H9 (cell line): ENCODE data around the gene MBTPS1. TPM values are rescaled to one million over a fixed set of nuclear protein-coding genes. Genes with fewer than 3 reads are reported as not detected.

ENCODE experiments used
- DNase-seq: peaks from one replicate; pipeline ENCODE4 v3.0.0-alpha.2; 2017
- H2AFZ ChIP-seq: one replicate; pipeline ENCODE4 v1.6.1; 2013; ENCODE audit warnings: mild to moderate bottlenecking, low read length, control low read depth, moderate library complexity
- H2AK5ac ChIP-seq: 2 replicates; pipeline ENCODE4 v1.6.1; 2013; ENCODE audit warnings: low read length, control low read depth, mixed read lengths; ENCODE audit not compliant: insufficient read length
- H2BK120ac ChIP-seq: one replicate; pipeline ENCODE4 v1.6.1; 2013; ENCODE audit warnings: low read depth, mild to moderate bottlenecking, low read length, control low read depth, inconsistent platforms; ENCODE audit not compliant: poor library complexity, severe bottlenecking
- H2BK12ac ChIP-seq: 2 replicates; pipeline ENCODE4 v1.6.1; 2013; ENCODE audit warnings: low read length, control low read depth, mixed read lengths, low read depth; ENCODE audit not compliant: insufficient read length
- H2BK15ac ChIP-seq: 2 replicates; pipeline ENCODE4 v1.6.1; 2013; ENCODE audit warnings: low read depth, low read length, control low read depth
- H2BK20ac ChIP-seq: one replicate; pipeline ENCODE4 v1.6.1; 2013; ENCODE audit warnings: low read depth, mild to moderate bottlenecking, low read length, control low read depth, inconsistent platforms; ENCODE audit not compliant: poor library complexity, severe bottlenecking
- H2BK5ac ChIP-seq: 2 replicates; pipeline ENCODE4 v1.6.1; 2013; ENCODE audit warnings: low read length, control low read depth, mixed read lengths; ENCODE audit not compliant: insufficient read length
- H3K14ac ChIP-seq: 2 replicates; pipeline ENCODE4 v1.6.1; 2013; ENCODE audit warnings: low read length, control low read depth; ENCODE audit not compliant: insufficient read depth
- H3K18ac ChIP-seq: 2 replicates; pipeline ENCODE4 v1.6.1; 2013; ENCODE audit warnings: low read depth, mild to moderate bottlenecking, mixed read lengths, low read length, control low read depth; ENCODE audit not compliant: insufficient read length
- H3K23ac ChIP-seq: 2 replicates; pipeline ENCODE4 v1.6.1; 2013; ENCODE audit warnings: low read length, control low read depth, mixed read lengths, low read depth; ENCODE audit not compliant: insufficient read length
- H3K23me2 ChIP-seq: 2 replicates; pipeline ENCODE4 v1.6.1; 2013; ENCODE audit warnings: low read depth, mild to moderate bottlenecking, mixed read lengths, low read length, control low read depth; ENCODE audit not compliant: insufficient read length, poor library complexity, severe bottlenecking
- H3K27ac ChIP-seq: 2 replicates; pipeline ENCODE4 v1.5.1; 2013; ENCODE audit warnings: low read length, control low read depth, mixed read lengths, low read depth; ENCODE audit not compliant: insufficient read length
- H3K27me3 ChIP-seq: 2 replicates; pipeline ENCODE4 v1.6.1; 2013; ENCODE audit warnings: low read length, control low read depth, inconsistent platforms; ENCODE audit not compliant: insufficient read depth
- H3K4ac ChIP-seq: 2 replicates; pipeline ENCODE4 v1.6.1; 2013; ENCODE audit warnings: low read depth, mild to moderate bottlenecking, control low read depth, inconsistent platforms, low read length, moderate library complexity
- H3K4me1 ChIP-seq: 2 replicates; pipeline ENCODE4 v1.6.1; 2013; ENCODE audit warnings: low read length, control low read depth, inconsistent platforms; ENCODE audit not compliant: insufficient read depth
- H3K4me2 ChIP-seq: 2 replicates; pipeline ENCODE4 v1.6.1; 2013; ENCODE audit warnings: low read length, control low read depth, mixed read lengths; ENCODE audit not compliant: insufficient read length, insufficient read depth
- H3K56ac ChIP-seq: 2 replicates; pipeline ENCODE4 v1.6.1; 2013; ENCODE audit warnings: low read depth, mild to moderate bottlenecking, mixed read lengths, low read length, control low read depth; ENCODE audit not compliant: insufficient read length
- H3K79me1 ChIP-seq: 2 replicates; pipeline ENCODE4 v1.6.1; 2013; ENCODE audit warnings: low read depth, mild to moderate bottlenecking, moderate library complexity, low read length, control low read depth, inconsistent platforms; ENCODE audit not compliant: insufficient read depth, poor library complexity, severe bottlenecking
- H3K79me2 ChIP-seq: 2 replicates; pipeline ENCODE4 v1.6.1; 2013; ENCODE audit warnings: low read length, control low read depth, inconsistent platforms; ENCODE audit not compliant: insufficient read depth
- H3K9ac ChIP-seq: 2 replicates; pipeline ENCODE4 v1.6.1; 2013; ENCODE audit warnings: low read length, control low read depth, mixed read lengths; ENCODE audit not compliant: insufficient read length; ENCODE audit errors: extremely low read depth
- H3K9me3 ChIP-seq: one replicate; pipeline ENCODE4 v1.6.1; 2013; ENCODE audit warnings: low read depth, low read length, inconsistent platforms; ENCODE audit not compliant: control insufficient read depth
- H3T11ph ChIP-seq: one replicate; pipeline ENCODE4 v1.6.1; 2013; ENCODE audit warnings: mild to moderate bottlenecking, low read length, control low read depth, inconsistent platforms
- H4K20me1 ChIP-seq: one replicate; pipeline ENCODE4 v1.6.1; 2013; ENCODE audit not compliant: control insufficient read depth, insufficient read length, insufficient read depth
- H4K5ac ChIP-seq: 2 replicates; pipeline ENCODE4 v1.6.1; 2013; ENCODE audit warnings: low read depth, mild to moderate bottlenecking, mixed read lengths, low read length, control low read depth; ENCODE audit not compliant: insufficient read length
- H4K8ac ChIP-seq: replicated peaks from 2 replicates; pipeline ENCODE4 v1.6.1; 2013; ENCODE audit warnings: low read length, control low read depth, mixed read lengths, low read depth; ENCODE audit not compliant: insufficient read length
- H4K91ac ChIP-seq: 2 replicates; pipeline ENCODE4 v1.6.1; 2013; ENCODE audit warnings: low read depth, mild to moderate bottlenecking, moderate library complexity, mixed read lengths, low read length, control low read depth; ENCODE audit not compliant: insufficient read length
- H3K27ac Mint-ChIP-seq, 3 experiments: 2 replicates in 2 of 3; 3 replicates in 1 of 3; pipeline ENCODE4 v1.8.0; 2020 to 2021; ENCODE audit warnings: mixed read lengths in 3 of 3, mild to moderate bottlenecking in 1 of 3, moderate library complexity in 1 of 3
- H3K27me3 Mint-ChIP-seq: 2 replicates; pipeline ENCODE4 v1.8.0; 2021; ENCODE audit warnings: low read depth, mild to moderate bottlenecking, moderate library complexity, mixed read lengths
- H3K36me3 Mint-ChIP-seq, 3 experiments: 2 replicates in 2 of 3; 3 replicates in 1 of 3; pipeline ENCODE4 v1.8.0; 2020 to 2021; ENCODE audit warnings: low read depth in 3 of 3, mixed read lengths in 3 of 3; ENCODE audit not compliant: insufficient read depth in 1 of 3
- H3K4me1 Mint-ChIP-seq, 2 experiments: 2 replicates each; pipeline ENCODE4 v1.8.0; 2020; ENCODE audit warnings: mixed read lengths in 2 of 2
- H3K4me3 Mint-ChIP-seq, 2 experiments: 2 replicates in 1 of 2; 3 replicates in 1 of 2; pipeline ENCODE4 v1.8.0; 2020 to 2021; ENCODE audit warnings: mild to moderate bottlenecking in 2 of 2, mixed read lengths in 2 of 2, moderate library complexity in 1 of 2
- H3K9me3 Mint-ChIP-seq, 2 experiments: 2 replicates in 1 of 2; 3 replicates in 1 of 2; pipeline ENCODE4 v1.8.0; 2020; ENCODE audit warnings: mild to moderate bottlenecking in 2 of 2, mixed read lengths in 2 of 2, moderate library complexity in 1 of 2
- WGBS: extraction: QIAGEN DNeasy Blood & Tissue Kit; methylation state at CpG from one replicate; pipeline ENCODE4 v1.1.7; 2013; ENCODE audit warnings: missing lambda C conversion rate, low lambda C conversion rate, mixed read lengths; ENCODE audit not compliant: insufficient read length; ENCODE audit errors: extremely low coverage; 5-methylcytosine and 5-hydroxymethylcytosine counted together
- total RNA-seq: library from RNA; stranded (reverse); gene quantifications from 2 replicates; pipeline ENCODE4 v1.2.1, GENCODE V29; 2021
- TF ChIP-seq, protein P1 (sequence below): fragments of 200-600 bp; sonication (generic); conservative IDR thresholded peaks from 3 replicates; pipeline ENCODE4 v1.8.0; 2021; ENCODE audit warnings: antibody characterized with exemption, mild to moderate bottlenecking

Gene MBTPS1
- total RNA-seq, 1 experiment from 2014 or later: 48.7 TPM

DNA sequence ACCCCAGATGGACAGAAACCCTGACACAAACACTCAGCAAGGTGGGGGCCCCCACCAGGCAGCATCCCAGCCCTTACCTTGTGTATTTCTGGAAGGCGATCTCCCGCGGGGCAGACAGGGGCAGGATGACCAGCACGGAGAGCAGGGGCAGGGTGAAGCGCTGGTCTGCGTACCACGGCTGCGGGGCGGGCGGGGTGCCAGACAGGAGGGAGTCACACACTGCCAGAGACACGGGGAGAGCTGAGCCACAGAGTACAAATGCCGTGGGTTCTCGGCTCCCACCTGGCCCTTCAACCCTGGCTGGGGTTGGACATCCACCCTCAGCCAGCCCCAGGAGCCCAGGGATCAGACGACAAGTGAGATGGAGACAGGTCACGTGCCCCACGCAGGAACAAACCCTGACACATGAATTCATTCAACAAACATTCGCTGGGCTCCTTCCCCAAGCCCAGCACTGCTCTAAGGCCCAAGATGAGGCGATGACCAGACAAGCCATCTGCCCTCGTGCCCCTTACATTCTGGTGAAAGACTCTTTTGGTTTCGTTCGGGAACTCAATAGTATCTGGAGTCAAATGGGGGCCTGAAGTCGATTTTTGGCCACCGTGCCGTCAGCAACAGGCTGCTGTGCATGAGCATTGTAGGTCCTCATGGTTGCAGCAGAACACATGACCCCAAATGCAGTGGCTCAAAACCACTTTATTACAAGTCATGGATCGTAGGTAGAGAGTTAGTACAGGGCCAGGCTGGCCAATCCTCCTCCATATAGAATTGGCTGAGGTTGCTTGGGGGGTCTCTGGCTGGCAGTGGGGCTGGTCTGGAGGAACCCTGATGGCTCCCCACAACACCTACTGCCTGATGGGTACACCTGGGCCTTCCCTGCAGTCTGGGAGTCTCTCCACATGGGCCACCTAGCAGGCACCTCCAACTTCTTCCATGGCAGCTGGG lies 83.2 kb downstream of the MBTPS1 start:
- Histone ChIP-seq H3K9ac (no peak overlapping the region), H3K79me1 (no peaks in the 10 kb centered on the region), H3K14ac (no peak overlapping the region; the same call in 1 of the 2 replicates), H2AK5ac (no peak overlapping the region), H3K4ac (no peak overlapping the region), H3K27me3 (no peaks in the 10 kb centered on the region), H3K79me2 (no peaks in the 10 kb centered on the region), H3K4me1 (no peaks in the 10 kb centered on the region), H3K4me2 (no peak overlapping the region), H4K5ac (no peak overlapping the region), H2BK20ac (no peak overlapping the region), H4K8ac (no peak overlapping the region), H2BK15ac (no peak overlapping the region), H3K27ac (no peak overlapping the region), H3K23me2 (no peaks in the 10 kb centered on the region), H3K18ac (no peak overlapping the region), H4K91ac (no peak overlapping the region), H2BK12ac (no peak overlapping the region), H2AFZ (no peak overlapping the region), H3K9me3 (no peaks in the 10 kb centered on the region), H4K20me1 (no peaks in the 10 kb centered on the region), H2BK5ac (no peak overlapping the region), H2BK120ac (no peak overlapping the region), H3T11ph (no peak overlapping the region), H3K56ac (no peak overlapping the region), H3K23ac (no peak overlapping the region)
- H3K36me3 Mint-ChIP-seq: peaks cover 0 to 4% (median 1%) of the 10 kb centered on the region in 3 experiments; a peak in 2 of 7 replicates
- peak overlapping the region in 1 of 3 experiments; percentile 58; a peak in 3 of 7 replicates for H3K27ac Mint-ChIP-seq
- peaks cover 16 to 22% of the 10 kb centered on the region in 2 experiments for H3K4me1 Mint-ChIP-seq
- H3K4me3 Mint-ChIP-seq: no peak overlapping the region
- H3K9me3 Mint-ChIP-seq: peaks cover 3 to 4% of the 10 kb centered on the region in 2 experiments
- no CpG with 5 or more reads among the region's 25 CpGs for WGBS
- no peak for DNase-seq
- TF ChIP-seq, protein P1, sequence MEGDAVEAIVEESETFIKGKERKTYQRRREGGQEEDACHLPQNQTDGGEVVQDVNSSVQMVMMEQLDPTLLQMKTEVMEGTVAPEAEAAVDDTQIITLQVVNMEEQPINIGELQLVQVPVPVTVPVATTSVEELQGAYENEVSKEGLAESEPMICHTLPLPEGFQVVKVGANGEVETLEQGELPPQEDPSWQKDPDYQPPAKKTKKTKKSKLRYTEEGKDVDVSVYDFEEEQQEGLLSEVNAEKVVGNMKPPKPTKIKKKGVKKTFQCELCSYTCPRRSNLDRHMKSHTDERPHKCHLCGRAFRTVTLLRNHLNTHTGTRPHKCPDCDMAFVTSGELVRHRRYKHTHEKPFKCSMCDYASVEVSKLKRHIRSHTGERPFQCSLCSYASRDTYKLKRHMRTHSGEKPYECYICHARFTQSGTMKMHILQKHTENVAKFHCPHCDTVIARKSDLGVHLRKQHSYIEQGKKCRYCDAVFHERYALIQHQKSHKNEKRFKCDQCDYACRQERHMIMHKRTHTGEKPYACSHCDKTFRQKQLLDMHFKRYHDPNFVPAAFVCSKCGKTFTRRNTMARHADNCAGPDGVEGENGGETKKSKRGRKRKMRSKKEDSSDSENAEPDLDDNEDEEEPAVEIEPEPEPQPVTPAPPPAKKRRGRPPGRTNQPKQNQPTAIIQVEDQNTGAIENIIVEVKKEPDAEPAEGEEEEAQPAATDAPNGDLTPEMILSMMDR: no peak
- H3K27me3 Mint-ChIP-seq: peaks cover 13% of the 10 kb centered on the region
